ENCODE measurements around the gene PANX2.
"Not testable (repeated sequence)": the region's sequence is repeated elsewhere in the genome, so short reads cannot be mapped to it uniquely, and the experiment has no call there.

Gene PANX2

DNA sequence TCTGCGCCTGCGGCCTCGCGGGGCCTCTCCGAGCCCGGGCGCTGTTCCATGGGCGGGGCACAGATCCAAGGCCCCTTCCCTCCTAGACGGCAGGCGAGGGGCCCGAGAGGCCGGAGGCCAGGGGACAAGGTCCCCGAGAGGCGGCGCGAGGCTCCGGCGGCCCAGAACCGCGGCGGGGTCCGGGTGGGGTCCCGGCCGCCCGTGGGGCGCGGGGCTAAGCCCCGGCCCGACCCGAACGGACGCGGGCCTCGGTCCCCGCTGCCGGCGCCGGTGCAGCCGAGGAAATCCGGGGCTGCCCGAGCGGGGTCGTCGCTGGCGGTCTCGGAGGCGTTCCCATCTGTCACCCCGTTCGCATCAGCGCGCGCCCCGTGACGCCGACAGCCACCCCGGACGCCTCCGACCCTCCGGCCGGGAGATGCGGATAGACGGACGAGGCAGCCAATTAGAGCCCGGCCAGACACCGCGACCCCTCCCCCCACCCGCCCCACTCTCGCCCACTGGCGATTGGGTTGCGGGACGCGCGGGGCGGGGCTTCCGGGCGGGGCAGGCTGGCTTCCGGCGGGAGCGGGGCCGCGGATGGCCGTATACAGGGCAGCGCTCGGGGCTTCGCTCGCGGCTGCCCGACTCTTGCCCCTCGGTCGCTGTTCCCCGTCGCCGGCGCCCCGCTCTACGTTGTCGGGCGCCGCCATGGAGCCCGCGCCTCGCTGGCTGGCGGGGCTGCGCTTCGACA is 30.1 kb downstream of the PANX2 start, which contains the start of gene SELENOO:
SELENOO (plus strand) TSS at position 551 of the 730 bp plus-strand sequence; CDS start at position 577, 26 bp downstream.
- H3K36me3 ChIP-seq = peaks cover 43% of the 10 kb centered on the region
- TF ChIP-seq CTCF (IDR thresholded peaks at IDR 0.05; ENCODE audit: low read depth, low read length) = no peak
- H3K27me3 ChIP-seq (ENCODE audit: insufficient read depth, low read depth, severe bottlenecking) = no peaks in the 10 kb centered on the region
- peak within 1 kb of the TSS; percentile 87 for H3K27ac ChIP-seq
- H3K4me3 ChIP-seq (ENCODE audit: low read depth, low read length) = peak within 1 kb of the TSS; percentile 74
- peak; percentile 94 for DNase-seq
- H3K9me3 ChIP-seq (ENCODE audit: severe bottlenecking) = no peaks in the 10 kb centered on the region

- Histone ChIP-seq H3K4me3 (ENCODE audit: low read depth, low read length) (peak overlapping the region; percentile 74), H3K9me3 (ENCODE audit: severe bottlenecking) (no peaks in the 10 kb centered on the region), H3K27ac (peak overlapping the region; percentile 87), H3K36me3 (peaks cover 43% of the 10 kb centered on the region), H3K27me3 (ENCODE audit: insufficient read depth, low read depth, severe bottlenecking) (no peaks in the 10 kb centered on the region)
- no peak for DNase-seq
- no peak for TF ChIP-seq CTCF (IDR thresholded peaks at IDR 0.05; ENCODE audit: low read depth, low read length)
Observed at GRCh38 chr22:50201191-50202129, 30.9 kb downstream of the PANX2 start.

DNA sequence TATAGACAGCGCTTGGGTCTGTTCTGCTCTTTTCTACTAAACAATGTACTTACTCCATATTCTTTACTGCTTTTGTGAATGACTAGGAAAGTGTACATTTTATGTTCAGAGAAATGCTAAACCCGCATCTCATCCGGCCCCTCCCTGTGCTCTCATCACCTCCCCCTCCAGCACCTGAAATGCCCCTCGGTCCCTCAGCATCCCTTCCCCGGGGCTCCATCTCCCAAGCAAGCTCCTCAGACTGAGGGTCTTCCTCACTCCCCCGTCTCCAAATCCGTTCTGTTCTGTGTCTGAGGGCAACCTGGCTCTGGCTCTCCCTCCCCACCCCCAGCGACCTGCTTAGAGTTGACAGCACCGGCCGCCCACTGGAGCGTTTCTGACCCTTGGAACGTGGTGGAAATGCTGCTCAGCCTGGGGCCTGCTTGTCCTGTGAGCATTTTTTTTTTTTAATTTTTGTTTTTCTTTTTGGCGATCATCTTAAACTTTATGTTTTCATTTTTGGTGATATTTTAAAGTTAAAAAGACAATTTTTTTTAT is 31.7 kb downstream of the PANX2 start:
- no peaks in the 10 kb centered on the region for H3K27me3 ChIP-seq (ENCODE audit: insufficient read depth, low read depth, severe bottlenecking)
- peaks cover 48% of the 10 kb centered on the region for H3K36me3 ChIP-seq
- no peaks in the 10 kb centered on the region for H3K9me3 ChIP-seq (ENCODE audit: severe bottlenecking)
- H3K27ac ChIP-seq = no peak overlapping the region
- no peak for TF ChIP-seq CTCF (IDR thresholded peaks at IDR 0.05; ENCODE audit: low read depth, low read length)
- peak overlapping the region; percentile 42 for H3K4me3 ChIP-seq (ENCODE audit: low read depth, low read length)
- no peak for DNase-seq

GRCh38 chr22:50203288-50203687 is 32.8 kb downstream of the PANX2 start:
- no peak for TF ChIP-seq CTCF (IDR thresholded peaks at IDR 0.05; ENCODE audit: low read depth, low read length)
- Histone ChIP-seq H3K9me3 (ENCODE audit: severe bottlenecking) (no peaks in the 10 kb centered on the region), H3K36me3 (peaks cover 44% of the 10 kb centered on the region), H3K27ac (no peak overlapping the region), H3K27me3 (ENCODE audit: insufficient read depth, low read depth, severe bottlenecking) (no peaks in the 10 kb centered on the region), H3K4me3 (ENCODE audit: low read depth, low read length) (no peak overlapping the region)
- no peak for DNase-seq

DNA sequence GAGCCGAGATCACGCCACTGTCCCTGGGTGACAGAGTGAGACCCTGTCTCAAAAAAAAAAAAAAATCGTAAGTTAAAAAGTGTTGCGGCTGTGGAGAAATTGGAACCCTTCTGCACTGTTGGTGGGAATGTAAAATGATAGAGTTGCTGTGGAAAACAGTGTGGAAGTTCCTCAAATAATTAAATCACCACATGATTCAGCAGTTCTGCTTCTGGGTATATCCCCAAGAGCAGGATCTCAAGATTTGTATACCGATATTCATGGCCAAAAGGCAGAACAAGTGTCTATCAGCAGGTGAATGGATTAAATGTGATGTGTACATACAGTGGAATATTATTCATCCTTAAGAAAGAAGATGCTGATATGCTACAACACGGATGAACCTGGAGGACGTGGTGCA is 34.0 kb downstream of the PANX2 start:
- Histone ChIP-seq H3K36me3 (peaks cover 31% of the 10 kb centered on the region), H3K27me3 (ENCODE audit: insufficient read depth, low read depth, severe bottlenecking) (no peaks in the 10 kb centered on the region), H3K9me3 (ENCODE audit: severe bottlenecking) (no peaks in the 10 kb centered on the region), H3K27ac (no peak overlapping the region), H3K4me3 (ENCODE audit: low read depth, low read length) (no peak overlapping the region)
- DNase-seq = no peak
- TF ChIP-seq CTCF (IDR thresholded peaks at IDR 0.05; ENCODE audit: low read depth, low read length) = no peak

- not testable (repeated sequence) for H3K27me3 ChIP-seq (ENCODE audit: insufficient read depth, low read depth, severe bottlenecking); H3K27ac ChIP-seq; H3K4me3 ChIP-seq (ENCODE audit: low read depth, low read length); H3K9me3 ChIP-seq (ENCODE audit: severe bottlenecking); DNase-seq
- H3K36me3 ChIP-seq = peaks cover 31% of the 10 kb centered on the region
Observed at GRCh38 chr22:50204998-50205397, 34.5 kb downstream of the PANX2 start.

Data from WERI-Rb-1 (cell line).